ENCODE measurements around the gene C12orf56.
"Not testable (repeated sequence)": the region's sequence is repeated elsewhere in the genome, so short reads cannot be mapped to it uniquely, and the experiment has no call there.

C12orf56 gene

GRCh38 chr12:64385468-64385867 is 5.1 kb downstream of the C12orf56 start:
- no peak for DNase-seq (ENCODE audit: low spot score)

GRCh38 chr12:64385019-64385418 is 5.5 kb downstream of the C12orf56 start:
- no peak for DNase-seq (ENCODE audit: low spot score)

GRCh38 chr12:64383675-64384074 is 6.9 kb downstream of the C12orf56 start:
- no peak for DNase-seq (ENCODE audit: low spot score)

- DNase-seq (ENCODE audit: low spot score), result no peak
These were observed 27.7 kb downstream of the C12orf56 start for GRCh38 chr12:64362721-64363305.

- not testable (repeated sequence) for DNase-seq (ENCODE audit: low spot score)
These were observed 29.4 kb downstream of the C12orf56 start for GRCh38 chr12:64361173-64361572.

- not testable (repeated sequence) for DNase-seq (ENCODE audit: low spot score)
These were observed 34.3 kb downstream of the C12orf56 start for GRCh38 chr12:64356209-64356608.

GRCh38 chr12:64352181-64352580 is 38.4 kb downstream of the C12orf56 start:
- no peak for DNase-seq (ENCODE audit: low spot score)

- no peak for DNase-seq (ENCODE audit: low spot score)
These were observed 39.3 kb downstream of the C12orf56 start for GRCh38 chr12:64351265-64351664.

- no peak for DNase-seq (ENCODE audit: low spot score)
These were observed 42.9 kb downstream of the C12orf56 start for GRCh38 chr12:64347630-64348029.

GRCh38 chr12:64344631-64345030 is 45.9 kb downstream of the C12orf56 start:
- DNase-seq (ENCODE audit: low spot score), result not testable (repeated sequence)

GRCh38 chr12:64340546-64340945 is 50.0 kb downstream of the C12orf56 start:
- DNase-seq (ENCODE audit: low spot score), result not testable (repeated sequence)

- no peak for DNase-seq (ENCODE audit: low spot score)
These were observed 54.6 kb downstream of the C12orf56 start for GRCh38 chr12:64335886-64336466.

- DNase-seq (ENCODE audit: low spot score), result no peak
These were observed 57.6 kb downstream of the C12orf56 start for GRCh38 chr12:64332938-64333337.

GRCh38 chr12:64332296-64332695 is 58.3 kb downstream of the C12orf56 start:
- no peak for DNase-seq (ENCODE audit: low spot score)

GRCh38 chr12:64329031-64329710 is 61.4 kb downstream of the C12orf56 start:
- DNase-seq (ENCODE audit: low spot score), result not testable (repeated sequence)

GRCh38 chr12:64325055-64325454 is 65.5 kb downstream of the C12orf56 start:
- DNase-seq (ENCODE audit: low spot score), result no peak

- DNase-seq (ENCODE audit: low spot score), result no peak
These were observed 66.9 kb downstream of the C12orf56 start for GRCh38 chr12:64323476-64324225.

- DNase-seq (ENCODE audit: low spot score), result no peak
These were observed 67.6 kb downstream of the C12orf56 start for GRCh38 chr12:64323006-64323405.

- DNase-seq (ENCODE audit: low spot score), result no peak
These were observed 69.9 kb downstream of the C12orf56 start for GRCh38 chr12:64320611-64321010.

GRCh38 chr12:64319540-64320225 is 70.9 kb downstream of the C12orf56 start:
- not testable (repeated sequence) for DNase-seq (ENCODE audit: low spot score)

- DNase-seq (ENCODE audit: low spot score), result peak; percentile 2
These were observed 72.0 kb downstream of the C12orf56 start for GRCh38 chr12:64318605-64319004.

GRCh38 chr12:64311877-64312276 is 78.7 kb downstream of the C12orf56 start:
- no peak for DNase-seq (ENCODE audit: low spot score)
